ENCODE data around the gene PRAC1. TPM values are rescaled to one million over a fixed set of nuclear protein-coding genes. Genes with fewer than 3 reads are reported as not detected.

PRAC1 gene
- total RNA-seq, 1 experiment from 2014 or later = not detected

GRCh38 chr17:48715496-48716399, 6.6 kb downstream of the PRAC1 start:
- DNase-seq (ENCODE audit: extremely low read depth, low read depth) = no peak

DNA sequence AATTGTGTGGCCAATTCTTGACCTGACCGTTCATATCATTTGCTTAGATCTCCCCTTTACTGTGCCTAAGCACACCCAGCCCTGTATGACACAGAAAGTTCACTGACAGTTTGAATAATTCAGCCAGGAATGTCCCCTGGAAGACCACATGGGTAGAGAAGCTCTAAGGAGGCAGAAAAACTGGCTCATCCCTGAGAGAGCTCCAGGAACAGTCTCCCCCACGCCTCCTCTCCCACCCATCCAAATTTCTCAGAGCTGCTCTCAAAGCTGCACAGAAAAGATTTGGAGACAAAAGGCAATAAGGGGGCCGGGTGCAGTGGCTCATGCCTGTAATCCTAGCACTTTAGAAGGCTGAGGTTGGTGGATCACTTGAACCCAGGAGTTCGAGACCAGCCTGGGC, 11.2 kb downstream of the PRAC1 start:
- DNase-seq (ENCODE audit: extremely low read depth, low read depth) = no peak

GRCh38 chr17:48704361-48705248, 17.7 kb downstream of the PRAC1 start:
- DNase-seq (ENCODE audit: extremely low read depth, low read depth) = no peak

- no peak for DNase-seq (ENCODE audit: extremely low read depth, low read depth)
Observed at GRCh38 chr17:48701864-48702532, 20.3 kb downstream of the PRAC1 start.

DNA sequence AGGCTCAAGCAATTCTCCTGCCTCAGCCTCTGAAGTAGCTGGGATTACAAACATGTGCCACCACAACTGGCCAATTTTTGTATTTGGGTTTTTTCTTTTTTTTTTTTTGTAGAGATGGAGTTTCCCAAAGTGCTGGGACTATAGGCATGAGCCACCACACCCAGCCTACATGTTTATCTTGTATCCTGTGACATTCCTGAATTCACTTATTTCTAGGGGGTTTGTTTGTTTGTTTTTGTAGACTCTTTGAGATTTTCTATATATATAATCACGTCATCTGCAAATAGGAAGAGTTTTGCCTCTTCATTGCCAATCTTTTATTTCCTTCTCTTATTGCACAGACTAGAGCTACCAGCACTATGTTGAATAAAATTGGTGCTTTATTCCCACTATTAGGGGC, 29.1 kb downstream of the PRAC1 start:
- DNase-seq (ENCODE audit: extremely low read depth, low read depth) = no peak

GRCh38 chr17:48692049-48692448, 30.3 kb downstream of the PRAC1 start:
- no peak for DNase-seq (ENCODE audit: extremely low read depth, low read depth)

GRCh38 chr17:48690655-48691054, 31.7 kb downstream of the PRAC1 start:
- no peak for DNase-seq (ENCODE audit: extremely low read depth, low read depth)

- DNase-seq (ENCODE audit: extremely low read depth, low read depth) = no peak
Observed at GRCh38 chr17:48681609-48682008, 40.7 kb downstream of the PRAC1 start.

DNA sequence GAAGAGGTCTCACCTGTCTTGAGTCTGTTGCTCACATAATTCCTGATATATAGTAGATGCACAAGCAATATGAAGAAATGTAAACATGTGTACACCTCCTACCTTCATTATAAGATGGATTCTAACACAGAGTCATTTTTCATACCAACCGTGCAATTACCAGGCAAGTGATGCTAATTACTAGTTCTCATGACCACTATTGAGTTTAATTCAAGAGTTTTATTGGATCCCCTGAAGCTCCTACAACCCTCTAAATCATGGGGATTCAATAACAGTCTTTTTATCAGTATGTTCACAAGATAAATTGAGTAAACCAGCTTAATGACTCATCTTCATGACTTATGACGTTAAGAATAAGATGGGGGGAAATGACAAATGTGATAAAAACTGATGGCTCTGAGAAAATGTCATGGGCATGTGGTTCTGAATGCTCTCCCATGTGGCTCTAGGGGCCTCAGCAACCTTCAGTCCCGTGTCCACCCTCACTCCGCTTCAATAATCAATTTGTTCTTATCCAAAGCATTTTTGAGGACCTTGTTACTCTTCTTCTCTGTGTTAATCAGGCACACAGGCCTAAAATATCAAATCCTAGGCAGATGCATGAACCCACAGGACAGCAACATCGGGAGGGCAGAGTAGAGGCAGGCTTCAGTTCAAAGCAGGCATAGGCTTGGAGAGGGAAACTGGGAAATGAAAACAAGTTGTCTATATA, 42.8 kb downstream of the PRAC1 start:
- DNase-seq (ENCODE audit: extremely low read depth, low read depth) = no peak

GRCh38 chr17:48678141-48678971, 44.0 kb downstream of the PRAC1 start:
- peak; percentile 58 for DNase-seq (ENCODE audit: extremely low read depth, low read depth)

DNA sequence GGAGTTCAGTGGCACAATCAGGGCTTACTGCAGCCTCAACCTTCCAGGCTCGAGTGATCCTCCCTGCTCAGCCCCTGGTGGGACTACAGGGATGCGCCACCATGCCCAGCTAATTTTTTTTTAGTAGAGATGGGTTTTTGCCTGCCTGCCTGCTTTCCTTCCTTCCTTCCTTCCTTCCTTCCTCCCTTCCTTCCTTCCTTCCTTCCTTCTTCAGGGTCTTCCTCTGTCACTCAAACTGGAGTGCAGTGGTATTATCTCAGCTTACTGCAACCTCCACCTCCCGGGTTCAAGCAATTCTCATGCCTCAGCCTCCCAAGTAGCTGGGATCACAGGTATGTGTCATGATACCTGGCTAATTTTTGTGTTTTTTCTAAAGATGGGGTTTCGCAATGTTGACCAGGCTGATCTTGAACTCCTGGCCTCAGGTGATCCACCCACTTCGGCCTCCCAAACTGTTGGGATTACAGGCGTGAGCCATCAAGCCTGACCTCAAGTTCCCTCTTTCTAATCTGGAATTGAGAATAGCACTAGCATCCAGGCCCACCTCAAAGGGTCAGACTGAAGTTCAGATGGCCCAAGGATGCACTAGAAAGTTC, 45.3 kb downstream of the PRAC1 start:
- DNase-seq (ENCODE audit: extremely low read depth, low read depth) = no peak

DNA sequence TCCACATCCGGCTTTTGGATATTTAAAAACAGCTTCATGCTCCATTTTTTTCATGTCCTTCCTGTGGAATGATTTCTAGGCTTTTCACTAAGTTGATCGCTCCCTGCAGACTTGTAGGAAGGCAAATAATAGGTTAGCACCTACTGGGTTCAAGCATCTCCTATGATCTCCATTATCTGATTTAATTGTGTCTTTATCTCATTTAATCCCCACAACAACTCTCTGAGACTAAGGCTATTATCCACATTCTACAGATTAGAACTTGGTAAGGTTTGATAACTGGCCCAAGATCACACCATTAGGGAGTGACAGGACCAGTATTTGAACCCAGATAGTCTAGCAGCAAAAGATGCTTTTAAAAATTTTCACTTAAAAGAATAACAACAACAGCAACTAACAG, 50.0 kb downstream of the PRAC1 start:
- no peak for DNase-seq (ENCODE audit: extremely low read depth, low read depth)

Small RNA genes lying within 50 kb of the gene (small RNA-seq; reads per million reads assigned to genes)
- 0 reads per million in 2 experiments for gene AC091179.2
- gene COX6B1P2 = 0 reads per million in 2 experiments
- gene MIR3185 = 0 reads per million in 2 experiments
- gene RF02132 = 0 reads per million in 2 experiments
- gene RF02133 = 0 reads per million in 2 experiments
- 0 to 0.06 reads per million in 2 experiments for gene RN7SL125P

Other genes starting within 250 kb of the PRAC1 start
- not detected in 2 replicates for gene HOXB1, start 191.5 kb downstream of the PRAC1 start, total RNA-seq (2014; rRNA removed; shearing (Covaris generic))
- 0.52 TPM in 1 of 2 replicates, not detected in the other for gene HOXB2, start 177.4 kb downstream of the PRAC1 start, total RNA-seq (2014; rRNA removed; shearing (Covaris generic))
- gene HOXB4, start 144.2 kb downstream of the PRAC1 start, total RNA-seq (2014; rRNA removed; shearing (Covaris generic)) = 0.67 TPM in 1 of 2 replicates, not detected in the other
- gene HOXB3, start 132.3 kb downstream of the PRAC1 start, total RNA-seq (2014; rRNA removed; shearing (Covaris generic)) = 1.4 and 5.3 TPM in 2 replicates
- 2.3 TPM in 2 replicates for gene HOXB5, start 128.7 kb downstream of the PRAC1 start, total RNA-seq (2014; rRNA removed; shearing (Covaris generic))
- 11.6 and 13.7 TPM in 2 replicates for gene HOXB6, start 117.5 kb downstream of the PRAC1 start, total RNA-seq (2014; rRNA removed; shearing (Covaris generic))
- 12.3 and 13.0 TPM in 2 replicates for gene HOXB7, start 111.5 kb downstream of the PRAC1 start, total RNA-seq (2014; rRNA removed; shearing (Covaris generic))
- 0.52 and 1.2 TPM in 2 replicates for gene HOXB8, start 107.2 kb downstream of the PRAC1 start, total RNA-seq (2014; rRNA removed; shearing (Covaris generic))
- gene HOXB9, start 96.2 kb downstream of the PRAC1 start, total RNA-seq (2014; rRNA removed; shearing (Covaris generic)) = 22.2 and 24.7 TPM in 2 replicates
- not detected in 2 replicates for gene PRAC2, start 667 bp upstream of the PRAC1 start, total RNA-seq (2014; rRNA removed; shearing (Covaris generic))
- gene HOXB13, start 6.2 kb upstream of the PRAC1 start, total RNA-seq (2014; rRNA removed; shearing (Covaris generic)) = 1.9 and 2.0 TPM in 2 replicates
- not detected in 2 replicates for gene TTLL6, start 94.7 kb upstream of the PRAC1 start, total RNA-seq (2014; rRNA removed; shearing (Covaris generic))
- gene CALCOCO2, start 108.5 kb upstream of the PRAC1 start, total RNA-seq (2014; rRNA removed; shearing (Covaris generic)) = 44.0 and 57.8 TPM in 2 replicates
- gene ATP5MC1, start 170.3 kb upstream of the PRAC1 start, total RNA-seq (2014; rRNA removed; shearing (Covaris generic)) = 119 and 133 TPM in 2 replicates
- 62.5 and 66.1 TPM in 2 replicates for gene UBE2Z, start 185.9 kb upstream of the PRAC1 start, total RNA-seq (2014; rRNA removed; shearing (Covaris generic))
- gene SNF8, start 222.3 kb upstream of the PRAC1 start, total RNA-seq (2014; rRNA removed; shearing (Covaris generic)) = 102 and 108 TPM in 2 replicates
- not detected in 2 replicates for gene GIP, start 246.1 kb upstream of the PRAC1 start, total RNA-seq (2014; rRNA removed; shearing (Covaris generic))